ENCODE data around the gene SMARCC1.
"Not testable (repeated sequence)": the region's sequence is repeated elsewhere in the genome, so short reads cannot be mapped to it uniquely, and the experiment has no call there.

Gene SMARCC1

GRCh38 chr3:47781685-47782445 is at the start of gene SMARCC1:
TSS of gene SMARCC1 (minus strand) at chr3:47781893. CDS start at chr3:47781797, 96 bp downstream.
- peak; percentile 97 for DNase-seq

- DNase-seq, result not testable (repeated sequence)
These were observed 47.8 kb upstream of the SMARCC1 start for GRCh38 chr3:47829482-47829881.

GRCh38 chr3:47825590-47825989 is 43.9 kb upstream of the SMARCC1 start:
- DNase-seq, result no peak

DNA sequence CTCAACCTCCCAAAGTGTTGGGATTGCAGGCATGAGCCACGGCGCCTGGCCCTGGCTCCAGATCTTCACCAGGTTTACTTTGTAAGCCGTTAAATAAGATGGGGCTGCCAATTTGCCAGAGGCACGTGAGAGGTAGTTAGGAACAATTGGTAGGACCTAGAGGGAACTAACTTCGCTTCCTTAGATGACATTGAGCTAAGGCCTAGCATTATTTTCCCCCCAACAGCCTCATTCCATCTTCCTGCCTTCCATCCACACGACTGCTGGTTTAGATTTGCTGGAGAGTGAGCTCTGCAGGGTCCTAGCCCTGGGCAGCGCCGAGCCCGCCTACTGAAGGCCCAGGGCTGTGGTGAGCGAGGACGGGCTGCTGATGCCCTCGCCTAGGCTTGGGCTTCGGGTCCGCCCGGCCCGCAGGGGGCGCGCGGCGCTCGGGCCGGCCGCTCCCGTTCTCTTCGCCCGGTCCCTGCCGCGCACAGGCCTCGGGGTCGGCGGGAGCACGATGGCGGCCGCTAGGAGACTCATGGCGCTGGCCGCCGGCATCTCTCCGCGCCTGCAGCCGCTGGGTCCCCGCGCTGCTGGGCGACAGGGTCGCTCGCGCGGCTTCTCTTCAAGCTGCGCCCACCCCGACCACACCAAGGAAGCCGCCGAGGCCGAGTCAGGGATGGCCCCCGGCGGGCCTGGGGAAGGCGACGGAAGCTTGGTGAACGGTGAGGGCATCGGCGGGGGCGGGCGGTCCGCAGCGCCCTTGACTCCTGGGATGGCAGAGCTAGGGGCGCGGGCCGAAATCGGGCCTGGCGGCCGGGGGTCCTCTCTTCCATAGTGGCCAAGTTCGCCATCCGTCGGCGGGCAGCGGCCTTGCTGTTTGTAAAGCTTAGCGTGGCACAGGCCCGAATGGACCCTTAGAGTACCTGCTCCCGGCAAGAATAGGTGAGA is 43.1 kb upstream of the SMARCC1 start:
- peak; percentile 77 for DNase-seq

DNA sequence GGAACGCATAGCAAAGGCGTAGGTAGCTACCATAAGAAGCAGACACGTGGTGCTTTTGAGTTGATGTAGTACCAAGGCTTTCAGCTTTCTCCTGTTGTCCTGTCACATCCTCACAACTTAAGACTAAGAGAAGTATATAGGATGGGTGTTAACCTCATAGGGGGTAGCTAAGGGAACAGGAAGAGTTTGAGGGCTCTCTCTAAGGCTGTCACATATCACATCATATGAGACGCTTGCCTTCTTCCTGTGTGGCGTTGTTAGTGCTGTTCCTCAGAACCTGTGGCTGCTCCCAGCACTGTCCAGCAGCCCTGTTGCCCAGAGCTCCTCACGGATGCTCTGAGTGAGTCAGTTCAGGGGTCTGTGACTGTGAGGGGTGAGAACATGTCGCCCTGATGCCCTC is 35.9 kb upstream of the SMARCC1 start:
- no peak for DNase-seq

DNA sequence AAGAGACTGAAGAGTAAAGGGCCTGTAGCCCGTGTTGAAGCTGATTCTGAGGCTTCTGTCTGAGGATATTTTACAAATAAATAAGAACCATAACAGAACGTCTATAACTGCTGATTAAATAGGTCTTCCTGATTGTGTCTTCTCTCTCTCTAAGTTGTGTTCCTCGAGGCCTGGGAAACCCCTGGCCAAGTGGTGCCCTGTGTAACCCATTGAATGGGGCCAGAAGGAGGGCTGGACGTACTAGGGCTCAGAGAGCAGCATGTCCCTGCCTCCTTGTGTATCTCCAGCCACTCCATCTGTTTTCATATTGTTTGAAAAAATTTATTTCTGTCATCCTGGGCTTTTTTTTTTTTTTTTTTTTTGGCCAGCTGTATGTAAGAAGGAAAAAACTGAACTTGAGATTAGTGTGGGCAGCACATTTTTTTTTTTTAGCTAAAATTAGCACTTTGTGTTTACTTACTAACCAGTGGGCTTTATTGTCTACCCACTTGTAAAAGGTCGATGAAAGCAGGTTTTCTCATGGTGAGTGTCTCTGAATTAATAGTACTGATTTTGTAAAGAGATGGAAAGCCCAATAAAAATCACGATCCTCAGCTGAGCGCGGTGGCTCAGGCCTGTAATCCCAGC is 32.0 kb upstream of the SMARCC1 start:
- no peak for DNase-seq

GRCh38 chr3:47804577-47804976 is 22.9 kb upstream of the SMARCC1 start:
- DNase-seq, result no peak

GRCh38 chr3:47803480-47804025 is 21.9 kb upstream of the SMARCC1 start:
- DNase-seq, result peak; percentile 44

DNA sequence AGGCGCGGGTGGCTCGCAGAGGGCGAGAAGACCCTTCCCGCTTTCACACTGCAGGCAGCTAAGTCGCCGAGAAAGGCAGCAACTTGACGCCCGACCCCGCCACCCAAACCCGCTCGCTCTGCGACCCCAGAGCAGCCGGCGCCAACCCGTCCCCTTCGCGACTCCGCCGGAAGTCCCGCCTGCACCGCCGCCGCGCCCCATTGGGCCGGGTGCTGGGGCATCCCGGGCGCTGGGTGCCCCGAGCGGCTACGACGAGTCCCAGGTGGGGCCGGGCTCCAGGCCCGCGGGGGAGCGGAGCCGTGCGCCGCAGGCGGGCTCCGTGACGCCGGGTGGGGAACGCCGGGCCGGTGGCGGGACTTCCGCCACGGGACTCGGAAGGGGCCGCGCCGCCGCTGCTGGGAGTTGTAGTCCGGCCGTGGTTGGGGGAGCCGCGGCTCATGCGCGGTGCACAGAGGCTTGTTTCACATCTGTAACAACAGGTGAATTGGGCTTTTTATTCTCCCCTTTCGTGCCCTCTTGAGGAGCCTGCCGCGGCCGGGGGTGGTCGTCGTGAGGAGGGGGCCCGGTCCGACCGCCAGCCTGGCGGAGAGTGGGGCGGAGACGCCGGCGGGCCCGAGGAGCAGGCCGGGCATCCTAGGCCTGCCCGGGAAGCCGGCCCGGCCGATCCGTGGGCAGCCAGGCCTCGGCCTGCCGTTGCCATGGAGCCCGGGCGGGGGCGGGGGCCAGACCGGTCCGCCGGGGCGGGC is 21.2 kb upstream of the SMARCC1 start, which contains the start of gene DHX30:
DHX30 (plus strand) TSS at position 405 of the 746 bp plus-strand sequence. CDS start 7,546 bp downstream, outside the sequence.
- DNase-seq, result peak; percentile 86

DNA sequence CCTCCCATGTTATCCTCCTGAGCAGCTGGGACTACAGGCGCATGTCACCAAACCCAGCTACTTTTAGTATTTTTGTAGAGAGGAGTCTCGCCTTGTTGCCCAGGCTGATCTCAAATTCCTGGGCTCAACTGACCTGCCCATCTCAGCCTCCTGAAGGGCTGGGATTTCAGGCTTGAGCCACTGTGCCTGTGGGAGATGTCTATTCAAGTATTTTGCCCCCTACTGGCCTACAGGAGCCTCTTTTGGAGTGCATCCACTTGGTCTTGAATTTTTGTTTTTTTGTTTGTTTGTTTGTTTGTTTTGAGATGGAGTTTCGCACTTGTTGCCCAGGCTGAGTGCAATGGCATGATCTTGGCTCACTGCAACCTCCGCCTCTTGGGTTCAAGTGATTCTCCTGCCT is 18.0 kb upstream of the SMARCC1 start:
- no peak for DNase-seq

- DNase-seq, result no peak
These were observed 12.9 kb upstream of the SMARCC1 start for GRCh38 chr3:47794544-47794943.

GRCh38 chr3:47792699-47793098 is 11.0 kb upstream of the SMARCC1 start:
- no peak for DNase-seq

- no peak for DNase-seq
These were observed 9.6 kb upstream of the SMARCC1 start for GRCh38 chr3:47791193-47791855.

GRCh38 chr3:47783673-47784072 is 2.0 kb upstream of the SMARCC1 start:
- no peak for DNase-seq

DNA sequence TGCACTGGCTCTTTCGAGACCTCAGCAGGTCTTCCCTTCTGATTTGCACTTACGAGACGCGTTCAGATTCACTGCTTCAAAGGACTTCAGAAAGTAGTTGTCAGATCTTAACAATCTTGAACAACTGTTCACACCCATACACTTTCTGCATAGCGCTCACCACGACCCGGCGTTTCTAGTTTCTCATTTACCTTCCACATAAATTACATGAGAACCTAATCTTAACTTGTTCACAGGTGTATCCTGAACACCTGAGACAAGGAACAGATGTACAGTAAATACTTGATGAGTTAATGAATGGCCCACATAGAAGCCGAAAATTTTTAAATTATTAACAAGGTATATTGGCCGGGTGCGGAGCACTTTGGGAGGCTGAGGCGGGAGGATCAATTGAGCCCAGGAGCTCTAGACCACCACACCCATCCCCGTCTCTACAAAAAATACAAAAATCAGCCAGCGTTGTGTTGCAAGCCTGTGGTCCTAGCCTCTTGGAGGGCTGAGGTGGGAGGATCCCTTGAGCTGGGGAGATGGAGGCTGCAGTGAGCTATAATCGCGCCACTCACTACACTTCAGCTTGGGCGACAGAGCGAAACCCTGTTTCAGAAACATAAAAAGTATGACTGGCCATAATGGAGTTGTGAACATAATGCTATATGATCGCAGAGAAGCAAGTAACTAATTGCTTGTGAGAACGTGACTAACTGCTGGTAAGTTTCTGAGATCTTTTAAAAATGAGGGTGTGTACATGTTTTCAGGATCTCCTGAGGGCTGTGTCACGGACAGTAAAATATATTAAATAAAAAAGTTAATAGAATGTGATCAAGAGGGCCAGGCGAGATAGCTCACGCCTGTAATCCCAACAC is 984 bp upstream of the SMARCC1 start:
- DNase-seq, result no peak

DNA sequence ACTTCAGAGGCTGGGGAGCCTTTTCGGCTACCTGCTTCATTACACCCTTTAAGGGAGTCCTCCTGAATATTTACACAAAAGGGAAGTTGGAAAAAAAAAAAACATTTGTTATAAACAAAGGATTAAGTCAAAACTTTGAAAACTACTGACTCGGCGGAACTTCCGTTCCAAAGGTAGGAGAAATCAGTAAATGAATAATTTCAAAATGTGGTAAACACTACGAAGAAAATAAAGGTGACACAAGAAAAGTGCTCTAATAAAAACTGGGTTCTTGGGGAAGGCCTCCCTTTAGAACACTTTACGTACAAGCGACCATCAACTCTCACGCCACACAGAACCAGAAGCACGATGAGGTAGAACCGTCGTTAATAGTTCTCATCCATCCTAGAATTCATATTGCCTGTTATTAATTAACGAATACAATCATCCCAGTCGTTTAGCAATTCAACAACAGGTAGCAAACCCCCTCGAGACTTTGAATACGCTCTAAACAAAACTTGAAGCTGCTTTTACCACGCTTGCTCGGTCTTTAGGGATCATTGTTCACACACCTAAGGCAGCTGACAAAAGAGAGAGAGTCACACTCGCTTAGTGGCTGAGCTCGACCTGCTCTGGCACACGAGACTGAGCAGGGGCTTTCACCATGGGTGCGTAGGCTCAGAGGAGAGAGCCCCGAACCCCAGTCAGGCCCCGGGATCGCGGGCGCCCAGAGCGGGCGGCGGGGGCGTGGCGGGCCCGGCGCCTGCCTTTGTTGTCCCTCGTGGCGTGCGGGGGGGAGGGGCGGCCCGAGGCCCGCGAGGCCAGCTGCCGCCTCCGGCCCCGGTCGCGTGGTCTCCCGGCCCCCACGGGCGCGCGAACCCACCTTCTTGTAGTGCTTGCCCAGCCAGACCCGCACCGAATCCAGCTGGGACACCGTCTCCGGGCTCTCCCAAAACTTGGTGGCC is 680 bp downstream of the SMARCC1 start:
- DNase-seq, result peak; percentile 63

DNA sequence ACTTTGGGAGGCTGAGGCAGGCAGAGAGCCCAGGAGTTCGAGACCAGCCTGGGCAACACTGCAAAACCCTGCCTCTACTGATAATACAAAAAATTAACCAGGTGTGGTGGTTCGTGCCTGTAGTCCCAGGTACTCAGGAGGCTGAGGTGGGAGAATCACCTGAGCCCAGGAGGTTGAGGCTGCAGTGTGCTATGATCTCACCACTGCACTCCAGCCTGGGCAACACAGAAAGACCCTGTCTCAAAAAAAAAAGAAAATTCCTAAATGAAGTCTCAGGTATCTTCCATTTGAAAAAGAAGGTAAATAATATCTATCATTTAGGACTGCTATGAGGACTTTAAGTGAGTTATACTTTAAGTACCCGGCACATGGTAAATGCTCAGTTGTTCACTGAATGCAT is 2.9 kb downstream of the SMARCC1 start:
- no peak for DNase-seq

DNA sequence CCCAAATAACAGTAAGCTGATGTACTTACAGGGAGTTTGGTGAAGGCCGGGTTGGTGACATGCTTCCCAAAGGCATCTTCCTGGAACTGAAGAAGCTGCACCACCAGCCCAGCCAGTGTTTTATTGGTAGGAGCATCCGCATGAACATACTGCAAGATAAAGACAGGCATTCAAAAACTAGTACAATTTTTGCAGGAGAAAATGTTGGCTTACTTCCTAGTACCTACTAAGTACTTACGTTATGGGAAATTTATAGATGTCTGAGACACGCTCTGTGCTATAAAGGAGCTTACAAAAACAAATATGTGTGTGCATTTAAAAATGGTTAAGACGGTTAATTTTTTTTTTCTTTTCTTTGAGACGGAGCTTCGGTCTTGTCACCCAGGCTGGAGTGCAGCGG is 8.9 kb downstream of the SMARCC1 start:
- no peak for DNase-seq

DNA sequence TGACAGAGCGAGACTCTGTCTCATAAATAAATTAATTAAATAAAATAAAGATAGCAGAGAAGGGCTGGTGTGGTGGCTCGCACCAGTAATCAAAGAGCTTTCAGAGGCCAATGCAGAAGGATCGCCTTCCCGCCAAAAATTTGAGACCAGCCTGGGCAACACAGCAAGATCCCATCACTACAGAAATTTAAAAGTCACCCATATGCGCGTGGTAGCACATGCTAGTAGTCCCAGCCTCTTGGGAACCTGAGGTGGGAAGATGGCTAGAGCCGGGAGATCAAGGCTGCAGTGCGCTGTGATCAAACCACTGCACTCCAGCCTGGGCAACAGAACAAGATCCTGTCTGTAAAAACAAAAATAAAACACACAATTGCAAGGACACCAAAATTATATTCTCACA is 9.6 kb downstream of the SMARCC1 start:
- no peak for DNase-seq

Measured in stimulated activated CD4-positive, alpha-beta T cell treated with anti-CD3 and anti-CD28 coated beads, Interleukin-4, amount 100 ng/mL, for 24 hours (primary cell).